IPS-NIHi7 (cell line): ENCODE data around the gene KCNT1.
A peak's percentile ranks its signal among the peaks of the same experiment; 100 is the strongest.
"Not testable (repeated sequence)": the region's sequence is repeated elsewhere in the genome, so short reads cannot be mapped to it uniquely, and the experiment has no call there.

Experiments
- DNase-seq: peaks from one replicate; pipeline ENCODE4 v3.0.0; 2012; ENCODE audit warnings: mixed read lengths; ENCODE audit errors: extremely low spot score

Gene KCNT1

DNA sequence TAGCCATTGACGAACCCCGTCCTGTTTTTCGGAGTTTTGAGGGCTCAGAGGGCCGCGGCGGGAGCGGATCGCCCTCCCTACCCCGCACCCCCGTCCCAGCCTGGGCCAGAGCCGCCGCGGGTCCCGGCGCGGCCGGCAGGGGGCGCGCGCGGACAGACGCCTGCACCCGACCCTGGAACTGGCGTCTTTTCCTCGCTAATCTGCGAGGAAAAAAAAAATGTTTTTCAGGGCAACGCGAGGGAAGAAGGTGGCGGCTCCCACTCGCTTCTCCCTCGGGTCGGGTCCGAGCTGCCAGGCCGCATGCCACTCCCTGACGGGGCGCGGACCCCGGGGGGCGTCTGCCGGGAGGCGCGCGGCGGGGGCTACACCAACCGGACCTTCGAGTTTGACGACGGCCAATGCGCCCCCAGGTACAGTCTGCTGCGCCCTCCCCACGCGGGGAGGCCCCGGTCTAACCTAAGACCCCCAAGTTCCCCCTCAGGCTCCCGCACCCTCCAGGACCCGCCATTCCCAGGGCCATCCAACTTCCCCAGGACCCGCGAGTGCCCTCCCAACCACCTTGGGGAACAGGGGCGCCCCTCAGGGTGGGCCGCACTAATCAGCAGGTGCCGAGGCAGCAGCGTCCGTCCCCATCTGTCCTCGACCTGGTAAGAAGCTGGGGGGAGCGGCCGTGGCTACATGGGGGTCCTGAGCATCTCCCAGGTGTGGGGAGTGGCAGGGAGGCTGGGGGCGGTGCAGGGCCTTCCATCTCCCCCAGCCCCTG lies at the start of gene KCNT1:
Gene KCNT1, plus strand, starts transcription at position 227 of the 763 bp plus-strand sequence. Its CDS starts 74 bp downstream, at position 301.
- DNase-seq = peak; percentile 96

DNA sequence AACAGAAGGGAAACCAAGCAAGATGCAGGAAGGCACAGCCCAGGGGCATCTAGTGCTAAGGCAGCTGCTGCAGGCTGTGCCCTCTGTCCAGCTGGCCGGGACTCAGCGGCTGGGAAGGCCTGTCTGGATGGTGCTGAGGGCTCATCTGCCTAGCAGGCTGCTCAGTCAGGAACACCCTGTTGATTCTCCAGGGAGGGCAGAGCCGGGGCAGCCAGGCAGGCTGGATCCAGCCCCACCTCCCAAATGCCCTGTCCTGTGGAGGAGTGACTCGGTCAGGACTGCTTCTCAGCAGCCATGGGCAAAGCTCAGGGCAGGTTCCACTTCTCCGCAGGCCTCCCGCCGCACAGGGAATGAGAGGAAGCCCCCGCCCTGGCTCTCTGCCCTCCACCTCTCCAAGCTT lies 46.7 kb upstream of the KCNT1 start:
- no peak for DNase-seq

DNA sequence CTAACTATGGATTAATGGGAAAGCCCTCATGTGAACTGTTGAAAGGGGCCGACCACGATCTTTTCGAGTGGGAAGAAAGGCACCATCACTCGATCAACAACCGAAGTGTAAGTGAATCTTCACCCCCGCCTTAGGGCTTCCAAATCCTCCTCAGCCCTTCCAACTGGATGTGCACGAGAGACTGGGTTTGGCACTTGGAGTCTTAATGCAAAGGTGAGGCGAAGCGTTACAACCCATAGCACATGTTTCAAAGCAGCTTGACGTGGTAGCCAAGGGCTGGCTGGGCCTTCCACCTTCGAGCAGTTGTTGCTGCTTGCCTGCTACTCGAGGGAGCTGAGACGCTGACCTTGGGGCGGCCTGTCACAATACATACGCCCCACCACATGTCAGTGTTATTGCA lies 44.6 kb upstream of the KCNT1 start:
- no peak for DNase-seq

DNA sequence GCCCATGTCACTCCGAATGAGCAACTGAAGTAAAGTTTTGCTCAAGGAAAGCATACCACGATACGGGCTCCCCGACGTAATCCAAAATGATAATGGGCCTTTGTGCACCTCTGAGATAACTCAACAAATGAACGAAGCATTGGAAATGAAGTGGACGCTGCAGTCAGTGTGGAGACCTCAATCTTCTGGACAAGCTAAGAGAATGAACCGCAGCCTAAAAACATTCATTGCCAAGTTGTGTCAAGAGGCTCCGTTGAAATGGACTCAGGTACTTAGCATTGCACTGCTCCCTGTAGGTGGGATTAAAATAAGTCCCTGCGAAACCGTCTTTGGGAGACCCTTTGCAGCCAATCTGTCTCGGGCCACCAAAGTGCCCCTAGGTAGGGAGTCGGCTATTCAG lies 42.7 kb upstream of the KCNT1 start:
- DNase-seq = no peak

DNA sequence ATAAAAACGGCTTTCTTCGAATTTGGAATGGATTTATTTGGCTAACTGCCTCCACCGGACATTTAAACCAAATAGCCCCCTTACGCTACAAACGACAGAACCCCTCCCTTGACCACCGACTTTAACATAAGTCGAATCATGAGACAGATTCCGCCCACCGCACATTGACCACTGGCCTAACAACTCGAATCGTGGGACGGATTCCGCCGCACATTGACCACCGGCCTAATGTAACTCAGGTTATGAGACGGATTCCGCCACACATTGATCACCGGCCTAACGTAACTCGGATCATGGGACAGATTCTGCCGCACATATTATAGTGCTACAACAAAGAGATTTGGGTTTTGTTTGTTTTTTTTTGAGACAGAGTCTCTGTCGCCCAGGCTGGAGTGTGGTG lies 41.6 kb upstream of the KCNT1 start:
- DNase-seq = no peak

DNA sequence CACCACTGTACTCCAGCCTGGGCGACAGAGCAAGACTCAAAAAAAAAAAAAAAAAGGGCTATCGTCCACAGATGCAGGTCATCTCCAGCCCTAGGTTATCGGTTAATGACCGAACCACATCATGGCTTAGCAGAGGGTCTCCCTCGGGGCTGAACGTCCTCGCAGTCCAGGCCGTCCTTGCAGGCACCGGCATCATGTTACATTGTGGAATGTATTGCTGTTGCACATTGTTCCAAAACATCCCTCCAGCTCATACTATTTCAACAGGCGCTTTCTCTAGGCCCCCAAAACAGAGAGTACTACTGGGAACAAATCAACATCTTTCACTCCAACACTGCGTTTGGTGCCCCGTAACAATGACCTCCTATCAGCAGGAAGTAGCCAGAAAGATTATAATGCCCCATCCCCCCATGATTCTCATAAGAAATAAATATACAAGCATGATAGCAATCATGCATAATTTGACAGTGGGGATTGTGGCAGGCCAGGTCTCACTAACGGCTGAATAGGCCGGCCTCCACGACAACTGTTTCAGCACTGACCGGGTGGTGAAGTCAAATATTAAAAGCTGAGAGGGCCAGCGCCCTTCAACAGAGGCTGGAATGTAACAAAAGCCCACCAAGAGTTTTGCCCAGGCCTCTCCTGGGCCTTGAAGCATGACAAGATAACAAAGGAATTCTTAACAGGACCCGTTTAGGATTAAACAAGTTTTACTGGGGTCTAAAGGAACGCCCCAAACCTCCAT lies 40.0 kb upstream of the KCNT1 start:
- no peak for DNase-seq

DNA sequence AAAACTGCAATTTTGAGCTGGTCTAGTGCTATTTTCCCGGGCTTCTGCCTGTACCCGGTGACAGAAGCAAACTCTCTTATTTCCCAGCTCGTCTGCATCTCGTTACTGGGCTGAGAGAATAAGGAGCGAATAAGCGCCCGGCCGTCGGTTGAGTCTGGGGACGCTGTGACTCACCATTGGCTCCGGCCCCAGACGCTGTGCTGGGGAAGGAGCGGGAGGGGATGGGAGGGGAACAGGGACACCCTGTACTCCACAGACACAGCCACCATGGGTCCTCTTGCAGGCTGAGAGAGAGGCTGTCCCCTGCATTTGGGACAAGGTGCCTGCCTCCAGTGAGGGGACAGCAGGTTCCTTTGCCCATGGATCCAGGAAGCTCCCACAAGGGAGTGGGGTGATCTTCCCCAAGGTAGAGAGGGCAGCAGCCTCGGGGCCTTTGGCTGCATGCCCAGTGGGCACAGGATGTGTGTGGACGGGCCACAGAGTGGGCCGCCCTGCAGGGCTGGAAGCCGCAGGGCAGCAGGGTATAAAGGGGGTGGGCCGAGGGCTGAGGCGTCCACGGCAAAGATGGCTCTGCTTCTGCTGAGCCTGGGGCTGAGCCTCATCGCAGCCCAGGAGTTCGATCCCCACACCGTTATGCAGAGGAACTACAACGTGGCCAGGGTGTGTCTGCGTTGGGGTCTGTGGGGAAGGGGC lies 39.1 kb upstream of the KCNT1 start, which contains the start of gene LCN9:
Gene LCN9, plus strand, starts transcription at position 552 of the 693 bp plus-strand sequence. Its CDS starts 13 bp downstream, at position 565.
- DNase-seq = peak; percentile 54

DNA sequence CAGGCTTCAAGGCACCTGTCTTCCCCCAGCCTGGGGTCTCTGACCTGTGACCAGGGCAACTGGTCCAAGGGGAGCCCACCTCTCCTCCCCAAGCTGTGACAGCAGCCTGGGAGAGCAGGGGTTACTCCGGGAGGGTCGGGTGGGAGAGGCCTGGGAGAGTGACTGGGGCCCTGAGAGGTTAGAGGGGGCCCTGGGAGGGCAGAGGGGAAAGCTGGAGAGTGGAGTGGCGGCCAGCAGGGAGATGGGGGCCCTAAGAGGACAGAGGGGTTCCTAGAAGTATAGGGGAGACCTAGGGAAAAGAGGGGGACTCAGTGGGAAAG lies 38.6 kb upstream of the KCNT1 start:
- DNase-seq = no peak

DNA sequence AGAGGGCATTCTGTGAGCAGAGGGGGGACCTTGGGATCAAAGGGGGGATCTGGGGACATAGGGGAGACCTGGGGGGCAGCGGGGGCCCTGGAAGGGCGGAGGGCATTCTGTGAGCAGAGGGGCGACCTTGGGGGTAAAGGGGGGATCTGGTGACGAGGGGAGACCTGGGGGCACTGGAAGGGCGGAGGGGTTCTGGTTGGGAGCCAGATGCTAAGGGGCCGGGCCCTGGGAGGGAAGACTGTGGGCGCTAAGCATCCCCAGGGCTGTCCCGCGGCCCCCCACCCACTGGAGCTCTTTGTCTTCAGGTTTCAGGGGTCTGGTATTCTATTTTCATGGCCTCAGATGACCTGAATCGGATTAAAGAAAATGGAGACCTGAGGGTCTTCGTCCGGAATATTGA lies 38.1 kb upstream of the KCNT1 start:
- no peak for DNase-seq

DNA sequence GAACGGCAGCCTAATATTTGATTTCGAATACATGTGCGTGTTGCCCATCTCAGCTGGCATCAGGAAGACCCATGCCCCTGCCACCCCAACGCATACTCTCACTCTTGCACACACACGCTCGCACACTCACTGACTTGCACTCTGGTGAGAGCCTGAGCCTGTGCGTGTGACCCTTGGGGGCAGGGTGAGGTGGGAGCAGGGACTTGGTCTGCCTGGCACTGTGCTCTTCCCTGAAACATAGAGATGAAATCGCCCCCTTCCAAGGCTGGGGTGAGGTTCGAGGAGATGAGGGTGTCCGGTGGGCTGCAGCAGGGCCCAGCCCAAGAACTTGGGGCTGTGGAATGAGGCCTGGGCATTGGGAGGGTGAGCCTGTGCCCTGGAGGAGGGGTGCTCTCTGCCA lies 37.7 kb upstream of the KCNT1 start:
- no peak for DNase-seq

DNA sequence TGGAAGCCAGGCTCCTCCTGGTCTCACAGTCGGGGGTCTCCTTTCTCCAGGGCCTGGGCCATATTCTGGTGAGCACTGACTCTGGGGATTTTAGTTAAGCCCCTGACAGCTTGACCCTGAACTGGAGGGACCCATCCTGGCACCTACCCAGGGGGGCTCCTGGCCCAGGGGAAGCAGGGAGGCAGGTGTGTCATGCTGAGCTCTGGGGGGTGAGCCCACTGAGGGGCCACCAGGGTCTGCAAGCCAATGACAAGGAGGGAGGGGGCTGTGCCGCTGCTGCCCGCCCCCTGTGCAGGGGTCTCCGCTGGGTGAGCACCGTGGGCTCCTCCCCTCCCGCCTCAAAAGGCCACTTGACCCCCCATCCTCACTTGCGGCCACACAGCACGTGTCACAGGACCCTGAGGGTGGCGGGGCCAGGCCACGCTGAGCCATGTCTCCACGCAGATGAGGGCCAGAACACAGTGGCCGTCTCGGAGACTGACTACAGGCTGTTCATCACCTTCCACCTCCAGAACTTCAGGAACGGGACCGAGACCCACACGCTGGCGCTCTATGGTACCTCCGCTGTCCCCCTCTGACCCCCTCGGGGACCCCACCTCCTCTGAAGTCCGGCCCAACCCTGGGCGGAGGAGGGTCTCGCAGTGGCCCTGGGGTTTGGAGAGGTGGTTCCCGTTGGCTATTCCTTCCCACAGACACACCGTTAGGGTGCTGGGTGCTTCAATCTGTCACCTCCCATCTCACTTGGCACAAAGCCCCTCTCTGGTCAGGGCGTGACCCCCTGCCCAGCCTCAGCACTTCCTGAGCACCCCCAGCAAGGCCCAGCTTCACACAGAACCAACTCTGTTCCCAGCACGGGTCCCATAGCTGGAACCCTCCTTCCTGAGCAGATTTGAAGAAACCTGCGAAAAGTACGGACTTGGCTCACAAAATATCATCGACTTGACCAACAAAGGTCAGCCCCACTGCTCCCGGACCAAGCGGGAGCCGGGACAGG lies 36.9 kb upstream of the KCNT1 start:
- DNase-seq = no peak

DNA sequence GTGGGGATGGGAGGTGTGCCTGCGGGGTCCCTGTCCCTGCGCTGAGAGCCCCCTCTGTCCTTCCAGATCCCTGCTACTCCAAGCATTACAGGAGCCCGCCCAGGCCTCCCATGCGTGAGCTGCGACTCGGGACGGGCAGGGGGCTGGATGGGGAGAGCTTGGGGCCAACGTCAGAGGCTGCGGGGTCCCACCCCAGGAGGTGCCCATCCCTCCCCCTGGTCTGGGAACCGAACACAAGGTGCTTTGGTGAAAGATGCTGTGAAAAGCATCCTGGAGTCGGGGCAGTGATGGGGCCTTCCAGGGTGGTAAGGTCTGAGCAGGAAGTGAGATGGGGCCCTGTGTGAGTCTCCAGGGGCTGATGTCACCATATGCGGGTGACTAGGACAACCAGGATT lies 36.2 kb upstream of the KCNT1 start:
- DNase-seq = no peak

DNA sequence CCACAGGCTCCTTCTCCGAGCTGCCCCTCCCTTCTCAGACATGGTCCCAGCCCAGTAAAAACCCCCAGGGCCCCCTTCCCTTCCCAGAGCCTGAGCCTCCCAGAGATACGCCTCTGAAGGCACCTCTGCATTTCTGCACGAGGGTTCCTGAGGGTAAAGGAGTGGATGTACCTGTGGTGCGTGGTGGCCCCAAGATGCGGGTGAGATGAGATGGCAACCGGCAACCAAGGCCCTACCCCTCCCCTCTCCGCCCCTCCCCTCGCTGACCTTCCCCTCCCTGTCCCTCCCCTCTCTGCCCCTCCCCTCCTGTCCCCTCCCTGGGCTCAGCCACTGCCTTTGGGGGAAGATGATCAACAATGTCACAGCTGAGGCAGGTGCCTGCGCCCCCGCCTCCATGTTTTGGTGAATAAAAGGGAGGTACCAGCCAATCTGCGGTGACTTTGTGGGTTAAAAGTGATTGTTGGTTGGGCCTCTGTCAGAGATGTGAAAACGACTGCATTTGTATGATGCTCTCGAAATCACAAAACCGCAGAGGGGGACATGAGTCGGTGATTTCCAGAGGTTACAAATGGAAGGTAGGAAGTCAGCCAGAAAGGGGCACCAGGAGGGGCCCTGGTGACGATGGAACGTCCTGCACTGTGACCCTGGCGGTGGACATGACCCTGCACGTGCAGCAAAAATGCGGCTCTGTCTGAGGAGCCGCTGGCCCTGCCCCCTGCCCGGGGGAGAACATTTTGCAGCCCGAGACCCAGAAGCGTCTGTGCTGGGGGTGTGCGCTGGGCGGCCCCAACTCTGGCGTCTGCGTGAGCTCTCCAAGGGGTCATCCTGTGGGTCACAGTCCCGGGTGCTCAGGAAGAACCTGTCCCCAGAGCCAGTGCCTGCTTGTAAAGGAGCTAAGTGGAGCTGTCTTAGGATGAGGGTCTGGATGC lies 35.2 kb upstream of the KCNT1 start:
- DNase-seq = no peak

DNA sequence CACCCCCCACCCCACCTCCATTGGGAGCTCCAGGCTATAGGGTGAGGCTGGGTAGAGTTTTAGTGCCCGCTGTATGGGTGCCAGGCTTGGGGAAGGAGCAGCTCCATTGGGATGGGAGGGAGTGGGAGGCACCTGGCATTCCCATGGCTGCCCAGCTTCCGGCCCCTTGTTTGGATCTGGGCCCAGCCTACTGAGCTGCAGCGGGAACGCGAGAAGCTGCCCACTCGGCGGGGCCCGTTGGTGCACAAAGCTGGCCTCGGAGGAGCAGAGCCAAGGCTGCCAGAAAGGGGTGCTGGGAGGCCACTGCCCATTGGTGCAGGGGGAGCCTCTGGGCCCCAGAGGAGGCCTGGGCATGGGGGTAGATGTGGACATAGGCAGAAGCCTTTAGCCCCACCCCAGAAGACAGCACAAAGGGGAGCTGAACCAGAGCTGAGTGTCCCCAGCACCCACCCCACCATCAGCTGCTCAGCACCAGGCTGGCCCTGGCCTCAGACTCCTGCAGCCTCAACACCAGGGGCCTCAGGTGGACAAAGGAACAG lies 34.5 kb upstream of the KCNT1 start:
- DNase-seq = no peak

DNA sequence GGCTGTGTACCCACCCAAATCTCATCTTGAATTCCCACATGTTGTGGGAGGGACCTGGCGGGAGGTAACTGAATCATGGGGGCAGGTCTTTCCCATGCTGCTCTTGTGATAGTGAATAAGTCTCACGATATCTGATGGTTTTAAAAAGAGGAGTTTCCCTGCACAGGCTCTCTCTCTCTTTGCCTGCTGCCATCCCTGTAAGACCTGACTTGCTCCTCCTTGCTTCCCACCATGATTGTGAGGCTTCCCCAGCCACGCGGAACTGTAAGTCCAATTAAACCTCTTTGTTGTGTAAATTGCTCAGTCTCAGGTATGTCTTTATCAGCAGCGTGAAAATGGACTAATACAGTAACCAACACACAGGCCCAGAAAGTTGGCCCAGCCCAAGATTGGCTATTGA lies 33.0 kb upstream of the KCNT1 start:
- DNase-seq = not testable (repeated sequence)

DNA sequence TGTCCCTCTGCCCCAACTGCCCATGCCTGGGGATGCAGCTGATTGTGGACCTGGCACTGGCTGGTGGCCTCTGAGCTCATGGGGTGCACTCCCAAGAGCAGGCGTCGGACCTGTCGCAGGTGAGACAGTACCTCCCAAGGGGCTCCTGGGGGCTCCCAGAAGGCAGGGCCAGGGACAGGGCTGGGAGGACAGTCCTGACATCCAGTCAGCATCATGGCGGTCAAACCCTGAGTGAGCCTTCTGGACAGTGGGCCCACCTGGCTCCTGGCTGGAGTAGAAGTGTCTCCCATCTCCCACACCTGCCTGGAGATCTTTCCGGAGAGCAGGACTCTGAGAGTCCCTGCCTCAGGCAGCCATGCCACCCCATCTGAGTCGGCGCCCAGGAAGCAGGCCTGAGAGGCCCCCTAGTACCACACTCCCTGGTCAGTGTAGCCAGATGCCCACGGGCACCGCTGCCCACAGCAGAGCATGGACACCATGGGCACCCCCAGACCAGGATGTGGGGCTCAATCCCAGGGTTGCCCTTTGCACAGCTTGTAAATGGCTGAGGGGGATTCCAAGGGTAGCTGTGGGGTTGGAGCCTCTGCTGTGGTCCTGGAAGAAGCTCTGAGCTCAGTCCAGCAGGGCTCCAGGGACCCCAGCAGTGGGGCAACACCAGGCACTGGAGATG lies 32.2 kb upstream of the KCNT1 start:
- no peak for DNase-seq

DNA sequence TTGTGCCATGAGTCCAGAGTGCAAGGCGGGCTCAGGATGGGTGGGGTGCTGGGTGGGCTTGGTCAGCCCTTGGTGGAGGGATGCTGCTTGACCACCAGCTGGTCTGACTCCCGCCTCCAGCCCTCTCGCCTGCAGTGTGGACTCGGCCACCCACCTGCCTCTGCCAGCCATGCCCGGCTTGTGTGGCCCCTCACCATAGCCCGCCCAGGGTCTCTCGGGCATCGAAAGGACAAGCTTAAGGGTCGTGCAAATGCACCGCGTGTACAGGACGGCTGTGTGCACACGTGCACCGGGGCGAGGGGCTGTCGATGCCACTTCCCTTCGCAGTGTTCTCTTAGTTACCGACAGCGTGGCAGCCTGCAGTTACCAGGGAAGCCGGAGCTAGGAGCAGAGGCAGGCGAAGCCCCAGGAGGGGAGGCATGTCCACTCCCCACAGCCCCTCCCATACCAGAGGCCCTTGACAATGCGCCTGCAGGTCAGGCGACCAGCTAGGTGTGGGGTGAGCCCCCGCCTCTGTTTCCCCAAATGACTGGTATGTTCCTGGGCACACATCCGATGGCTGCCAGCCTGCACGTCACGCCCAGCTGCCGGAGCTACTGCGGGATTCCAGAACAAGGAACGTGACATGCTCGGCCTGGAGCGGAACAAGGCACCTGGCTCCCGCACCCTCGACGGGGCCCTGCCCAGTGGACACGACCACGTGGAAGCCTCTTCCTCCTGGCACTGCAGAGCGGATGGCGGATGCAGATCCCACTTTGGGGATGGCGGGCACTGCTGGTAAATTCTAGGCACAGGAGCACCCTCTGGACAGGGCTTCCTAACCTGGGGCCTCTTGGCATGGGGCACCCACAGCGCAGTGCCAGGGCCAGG lies 31.0 kb upstream of the KCNT1 start:
- no peak for DNase-seq

DNA sequence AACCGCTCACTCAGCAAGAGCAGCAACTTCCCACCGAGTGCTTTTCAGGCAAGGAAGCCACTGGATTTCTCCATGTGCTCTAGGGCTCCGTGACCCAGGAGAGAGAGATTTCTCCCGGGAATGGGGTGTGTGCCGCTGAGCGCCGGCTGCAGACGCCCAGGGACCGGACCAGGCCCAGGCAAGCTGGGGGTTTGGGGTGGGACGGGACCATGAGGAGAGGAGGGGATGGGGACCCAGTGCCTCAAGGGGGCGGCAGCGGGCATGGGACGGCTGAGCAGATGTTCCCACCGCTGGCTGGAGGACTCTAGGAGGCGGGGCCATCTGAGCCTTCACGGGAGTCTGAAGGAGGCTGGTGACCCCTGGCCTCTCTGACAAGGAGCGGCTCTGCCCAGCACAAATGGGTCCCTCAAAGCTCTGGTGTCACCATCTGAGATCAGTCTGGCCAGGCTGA lies 30.4 kb upstream of the KCNT1 start:
- peak; percentile 90 for DNase-seq
